Lower leg skin (tissue), 4 donors: ENCODE data around the gene BRMS1L. TPM values are rescaled to one million over a fixed set of nuclear protein-coding genes. Genes with fewer than 3 reads are reported as not detected.
"Not testable (repeated sequence)": the region's sequence is repeated elsewhere in the genome, so short reads cannot be mapped to it uniquely, and the experiment has no call there.

ENCODE experiments used
- DNase-seq, 2 donors: peaks; one replicate each; pipeline ENCODE4 v3.0.0-alpha.2; 2019; ENCODE audit warnings: low spot score in 2 of 2
- H3K4me3 ChIP-seq: fragments of 200-600 bp; sonication (generic); 2 replicates; pipeline ENCODE4 v1.5.1; 2017; ENCODE audit warnings: mild to moderate bottlenecking, low read depth; ENCODE audit not compliant: poor library complexity, severe bottlenecking
- POLR2A ChIP-seq, 2 donors: fragments of 450-650 bp; IDR thresholded peaks; one replicate each; pipeline ENCODE4 v1.6.1; 2016 to 2017; ENCODE audit warnings: antibody characterized with exemption in 2 of 2, mild to moderate bottlenecking in 1 of 2, moderate library complexity in 1 of 2
- WGBS, 2 donors: methylation state at CpG; one replicate each; pipeline ENCODE4 v1.1.5; 2018; 5-methylcytosine and 5-hydroxymethylcytosine counted together
- intact Hi-C: fragments of 100-400 bp; cut with DNase I; formaldehyde crosslinking; loops from one replicate; pipeline ENCODE4 v1.15.0; 2023; ENCODE audit warnings: low total_unique reads
- total RNA-seq, 4 donors: library from RNA; depleted of rRNA; stranded (reverse); fragments of >200 nt; gene quantifications; one replicate each; pipeline ENCODE4 v1.1.0, GENCODE V29; 2016
- TF ChIP-seq, protein P1 (sequence below), 3 donors: fragments of 450-650 bp; IDR thresholded peaks; one replicate each; pipeline ENCODE4 v1.5.1; 2016; ENCODE audit warnings: antibody characterized with exemption in 3 of 3, mild to moderate bottlenecking in 3 of 3, moderate library complexity in 2 of 3

Gene BRMS1L
- total RNA-seq, 4 donors from 2014 or later, result 2.7 to 5.8 (median 4.1) TPM

DNA sequence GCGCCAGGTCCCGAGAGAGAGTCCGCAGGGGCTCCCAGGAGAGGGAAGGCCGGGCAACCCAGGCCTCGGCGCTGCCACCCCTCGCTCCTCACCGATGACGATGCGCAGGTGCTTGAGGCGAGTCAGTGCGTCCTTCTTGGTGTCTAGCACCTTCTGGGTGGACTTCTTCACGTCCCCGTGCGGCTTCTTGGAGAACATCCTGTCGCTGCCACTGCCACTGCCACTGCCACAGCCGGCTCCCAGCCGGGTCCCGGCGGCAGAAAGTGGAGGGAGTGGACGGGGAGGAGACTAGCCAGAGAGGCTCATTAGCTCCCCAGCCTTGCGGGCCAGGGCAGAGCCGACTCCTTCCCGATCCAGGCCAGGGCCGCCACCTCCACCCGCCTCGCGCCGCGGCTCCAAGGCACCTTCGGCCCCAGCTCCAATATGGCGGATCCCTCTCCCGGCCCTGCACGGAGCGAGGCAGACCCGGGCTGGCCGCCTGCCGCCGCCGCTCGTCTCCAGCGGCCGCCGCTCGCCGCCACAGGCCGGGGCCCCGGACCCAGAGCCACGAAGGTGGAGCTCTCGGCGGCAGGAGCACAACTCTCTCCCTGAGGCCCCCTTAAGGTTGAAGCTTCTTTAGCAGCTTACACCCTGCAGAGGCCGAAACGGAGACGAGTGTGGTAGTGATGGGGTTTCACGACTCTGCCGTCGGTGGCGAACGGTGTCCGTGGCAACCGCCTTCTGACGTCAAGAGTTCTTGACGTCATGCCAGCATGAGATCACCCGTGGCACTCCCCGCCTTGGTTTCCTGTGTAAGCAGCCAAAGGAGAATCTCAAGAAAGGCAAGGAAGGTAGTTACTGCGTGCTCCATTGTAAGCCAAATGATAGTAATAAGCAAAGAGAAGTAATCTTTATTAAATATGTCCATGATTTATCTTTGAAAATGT lies 17.2 kb upstream of the BRMS1L start, which contains the start of gene RALGAPA1:
RALGAPA1 (minus strand) TSS at position 658 of the 926 bp plus-strand sequence; CDS start at position 198, 460 bp downstream.
- intact Hi-C loops, result not testable (repeated sequence)
- H3K4me3 ChIP-seq, result peak within 1 kb of the TSS; percentile 52
- 0 to 1% methylated on average over 23 to 31 of the region's 66 CpGs for WGBS, 2 donors
- DNase-seq, result peak; percentile 94 to 98
- TF ChIP-seq, protein P1, sequence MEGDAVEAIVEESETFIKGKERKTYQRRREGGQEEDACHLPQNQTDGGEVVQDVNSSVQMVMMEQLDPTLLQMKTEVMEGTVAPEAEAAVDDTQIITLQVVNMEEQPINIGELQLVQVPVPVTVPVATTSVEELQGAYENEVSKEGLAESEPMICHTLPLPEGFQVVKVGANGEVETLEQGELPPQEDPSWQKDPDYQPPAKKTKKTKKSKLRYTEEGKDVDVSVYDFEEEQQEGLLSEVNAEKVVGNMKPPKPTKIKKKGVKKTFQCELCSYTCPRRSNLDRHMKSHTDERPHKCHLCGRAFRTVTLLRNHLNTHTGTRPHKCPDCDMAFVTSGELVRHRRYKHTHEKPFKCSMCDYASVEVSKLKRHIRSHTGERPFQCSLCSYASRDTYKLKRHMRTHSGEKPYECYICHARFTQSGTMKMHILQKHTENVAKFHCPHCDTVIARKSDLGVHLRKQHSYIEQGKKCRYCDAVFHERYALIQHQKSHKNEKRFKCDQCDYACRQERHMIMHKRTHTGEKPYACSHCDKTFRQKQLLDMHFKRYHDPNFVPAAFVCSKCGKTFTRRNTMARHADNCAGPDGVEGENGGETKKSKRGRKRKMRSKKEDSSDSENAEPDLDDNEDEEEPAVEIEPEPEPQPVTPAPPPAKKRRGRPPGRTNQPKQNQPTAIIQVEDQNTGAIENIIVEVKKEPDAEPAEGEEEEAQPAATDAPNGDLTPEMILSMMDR (IDR thresholded peaks at IDR 0.05), result peak in 1 of 3 donors; percentile 74
- TF ChIP-seq POLR2A (IDR thresholded peaks at IDR 0.05), result peak in 1 of 2 donors; percentile 10

DNA sequence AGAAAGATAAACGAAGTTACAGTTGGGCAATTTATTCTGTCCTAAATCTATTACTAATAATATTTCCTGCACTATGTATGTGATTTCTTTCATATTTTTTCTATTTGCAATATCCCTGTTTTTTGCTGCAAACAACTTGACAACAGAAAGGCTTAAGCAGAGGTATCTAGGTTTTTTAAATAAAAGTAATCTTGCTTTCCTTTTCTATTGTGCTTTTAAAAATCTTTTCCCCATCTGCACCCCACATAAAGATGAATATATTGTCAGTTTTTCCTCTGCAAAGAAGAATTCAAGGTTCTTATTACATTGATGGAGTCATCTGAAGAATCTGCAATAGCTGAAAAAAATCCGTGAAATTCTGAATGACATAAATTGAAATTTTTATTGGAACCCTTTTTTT lies 16.5 kb upstream of the BRMS1L start:
- DNase-seq, result no peak
- TF ChIP-seq POLR2A (IDR thresholded peaks at IDR 0.05), result no peak
- TF ChIP-seq, protein P1 (IDR thresholded peaks at IDR 0.05), result no peak
- intact Hi-C loops, result no loop called here
- H3K4me3 ChIP-seq, result no peak overlapping the region
- 22 to 24% methylated on average over 2 of the region's 2 CpGs for WGBS, 2 donors

DNA sequence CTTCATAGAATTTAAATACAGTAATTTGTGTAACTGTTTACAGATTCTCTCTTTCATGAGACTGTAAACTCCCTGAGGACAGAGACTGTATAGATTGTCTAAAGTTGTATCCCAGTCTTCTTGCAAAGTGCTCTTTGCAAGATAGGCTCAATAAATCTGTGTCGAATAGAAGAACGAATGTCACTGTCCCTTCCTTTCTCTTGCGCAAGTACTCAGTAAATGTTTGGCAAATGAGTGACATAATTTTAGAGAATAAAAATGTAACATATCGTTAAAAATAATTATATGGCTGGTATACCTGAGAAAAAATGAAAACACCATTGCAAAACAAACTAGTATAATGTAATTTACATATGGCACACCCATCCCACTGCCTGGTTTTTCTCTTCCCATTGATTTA lies 15.2 kb upstream of the BRMS1L start:
- WGBS, 2 donors, result 93% methylated on average over 4 of the region's 4 CpGs

DNA sequence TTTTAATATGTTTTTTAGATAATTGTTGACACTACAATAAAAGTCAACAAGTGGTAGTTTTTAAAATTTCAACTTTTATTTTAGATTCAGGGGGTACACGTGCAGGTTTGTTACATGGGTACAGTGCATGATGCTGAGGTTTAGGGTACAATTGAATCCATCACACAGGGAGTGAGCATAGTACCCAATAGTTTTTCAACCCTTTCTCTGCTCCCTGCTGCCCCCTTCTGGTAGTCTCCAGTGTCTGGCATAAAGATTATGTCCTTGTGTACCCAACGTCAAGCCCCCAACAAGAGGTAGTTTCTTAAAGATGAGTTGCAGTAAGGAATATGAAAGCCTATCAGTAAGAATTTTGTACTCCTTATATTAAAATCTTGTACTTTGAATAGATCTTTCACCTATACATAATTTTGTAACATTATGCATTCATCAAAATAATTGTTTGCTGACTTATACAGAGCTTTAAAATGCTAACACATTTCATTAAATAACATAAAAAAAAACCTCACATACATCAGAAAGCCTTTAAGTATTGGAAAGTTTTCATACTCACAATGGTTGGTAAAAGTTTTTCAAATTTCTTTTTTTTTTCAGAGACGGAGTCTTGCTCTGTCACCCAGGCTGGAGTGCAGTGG lies 11.7 kb upstream of the BRMS1L start:
- DNase-seq, result no peak
- intact Hi-C loops, result no loop called here
- no peak for TF ChIP-seq POLR2A (IDR thresholded peaks at IDR 0.05)
- TF ChIP-seq, protein P1 (IDR thresholded peaks at IDR 0.05), result no peak
- no peak overlapping the region for H3K4me3 ChIP-seq
- WGBS, 2 donors, result 36 to 38% methylated on average over 3 of the region's 3 CpGs

More for the DNA sequence above, 15.2 kb upstream of the BRMS1L start:
- TF ChIP-seq POLR2A (IDR thresholded peaks at IDR 0.05), result no peak
- TF ChIP-seq, protein P1 (IDR thresholded peaks at IDR 0.05), result no peak
- no peak overlapping the region for H3K4me3 ChIP-seq
- intact Hi-C loops, result no loop called here
- no peak for DNase-seq

DNA sequence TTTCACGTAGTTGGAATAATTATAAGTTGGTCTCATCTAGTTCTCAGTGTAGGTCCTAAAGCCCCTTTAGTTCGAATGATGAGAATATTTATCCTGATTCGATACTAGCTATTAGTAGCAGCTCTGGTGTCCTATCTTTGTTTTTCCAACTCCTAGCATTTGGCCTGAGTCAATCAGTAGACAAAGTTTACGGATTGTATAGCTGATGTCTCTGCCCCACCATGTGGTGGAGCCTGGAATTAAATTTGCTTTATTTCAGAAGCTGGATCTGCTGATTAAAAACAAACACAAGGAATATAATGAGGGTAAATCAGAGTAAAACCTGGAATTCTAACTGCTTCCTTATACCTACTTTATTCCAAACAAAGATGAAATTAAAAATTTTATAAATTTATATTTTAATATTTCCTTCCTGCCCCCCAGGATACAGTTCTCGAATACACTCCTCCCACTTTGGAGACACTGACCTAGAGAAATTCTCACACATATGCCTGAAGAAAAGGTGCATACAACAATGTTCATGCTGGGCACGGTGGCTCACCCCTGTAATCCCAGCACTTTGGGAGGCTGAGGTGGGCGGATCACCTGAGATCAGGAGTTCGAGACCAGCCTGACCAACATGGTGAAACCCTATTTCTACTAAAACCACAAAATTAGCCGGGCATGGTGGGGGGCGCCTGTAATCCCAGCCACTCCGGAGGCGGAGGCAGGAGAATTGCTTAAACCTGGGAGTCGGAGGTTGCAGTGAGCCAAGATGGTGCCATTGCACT lies 7.6 kb upstream of the BRMS1L start:
- H3K4me3 ChIP-seq, result no peak overlapping the region
- 70 to 74% methylated on average over 13 of the region's 13 CpGs for whole genome bisulfite sequencing, 2 donors
- intact Hi-C loops, result no loop called here
- no peak for DNase-seq
- TF ChIP-seq, protein P1 (IDR thresholded peaks at IDR 0.05), result no peak
- TF ChIP-seq POLR2A (IDR thresholded peaks at IDR 0.05), result no peak
